ENCODE data around the gene BLTP1. TPM values are rescaled to one million over a fixed set of nuclear protein-coding genes. Genes with fewer than 3 reads are reported as not detected.

The BLTP1 gene
- total and polyA plus RNA-seq, 7 donors, result 9.9 to 47.9 (median 22.2) TPM

DNA sequence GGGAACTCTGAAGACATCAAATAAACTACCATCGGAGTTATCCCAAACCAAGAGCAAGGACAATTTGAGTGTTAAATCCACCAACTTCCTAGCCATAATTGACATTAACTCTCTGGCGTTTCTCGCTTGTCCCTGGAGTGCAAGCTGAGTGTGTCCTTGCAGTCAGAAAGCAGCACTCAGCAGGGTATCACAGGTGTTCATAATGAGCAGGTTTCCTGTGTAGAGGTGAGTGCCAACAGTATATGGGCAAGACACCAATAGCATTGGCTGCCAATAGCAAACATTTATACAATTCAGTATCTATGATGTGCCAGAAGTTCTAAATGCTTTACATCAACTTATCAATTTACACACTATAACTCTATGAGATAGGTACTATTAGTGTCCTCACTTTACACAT lies 11.2 kb downstream of the BLTP1 start:
- intact Hi-C loops (cut with DNase I), result no loop called here
- no peak for ATAC-seq
- WGBS, 3 donors, result 64 to 73% (median 70%) methylated on average over 3 of the region's 3 CpGs

DNA sequence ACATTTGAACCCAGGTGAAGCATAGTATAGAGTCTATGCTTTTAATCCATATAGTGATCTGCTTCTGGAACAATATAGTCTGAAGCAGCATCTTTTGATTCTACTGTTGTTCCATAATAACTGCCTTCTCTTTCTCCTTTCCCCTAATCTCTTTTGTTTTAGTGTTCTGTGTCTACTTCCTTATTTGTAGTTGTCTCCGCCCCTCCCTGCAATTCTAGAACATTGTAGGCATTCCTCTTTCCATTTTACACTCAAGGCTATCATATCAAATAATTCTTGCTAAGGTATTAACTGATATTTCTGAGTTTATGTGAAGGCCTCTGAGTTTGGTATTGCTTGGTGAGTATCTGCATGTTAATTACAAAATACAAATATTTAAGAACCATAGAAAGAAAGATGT lies 11.6 kb downstream of the BLTP1 start:
- Histone ChIP-seq H3K9me3 (no peaks in the 10 kb centered on the region), H3K27me3 (ENCODE audit: insufficient read depth in 3 of 3, low read length in 2 of 3) (no peaks in the 10 kb centered on the region), H3K4me3 (no peak overlapping the region), H3K27ac (no peak overlapping the region), H3K36me3 (ENCODE audit: insufficient read depth in 1 of 2, low read depth in 1 of 2) (no peaks in the 10 kb centered on the region), H3K4me1 (no peaks in the 10 kb centered on the region)
- TF ChIP-seq, protein P1, sequence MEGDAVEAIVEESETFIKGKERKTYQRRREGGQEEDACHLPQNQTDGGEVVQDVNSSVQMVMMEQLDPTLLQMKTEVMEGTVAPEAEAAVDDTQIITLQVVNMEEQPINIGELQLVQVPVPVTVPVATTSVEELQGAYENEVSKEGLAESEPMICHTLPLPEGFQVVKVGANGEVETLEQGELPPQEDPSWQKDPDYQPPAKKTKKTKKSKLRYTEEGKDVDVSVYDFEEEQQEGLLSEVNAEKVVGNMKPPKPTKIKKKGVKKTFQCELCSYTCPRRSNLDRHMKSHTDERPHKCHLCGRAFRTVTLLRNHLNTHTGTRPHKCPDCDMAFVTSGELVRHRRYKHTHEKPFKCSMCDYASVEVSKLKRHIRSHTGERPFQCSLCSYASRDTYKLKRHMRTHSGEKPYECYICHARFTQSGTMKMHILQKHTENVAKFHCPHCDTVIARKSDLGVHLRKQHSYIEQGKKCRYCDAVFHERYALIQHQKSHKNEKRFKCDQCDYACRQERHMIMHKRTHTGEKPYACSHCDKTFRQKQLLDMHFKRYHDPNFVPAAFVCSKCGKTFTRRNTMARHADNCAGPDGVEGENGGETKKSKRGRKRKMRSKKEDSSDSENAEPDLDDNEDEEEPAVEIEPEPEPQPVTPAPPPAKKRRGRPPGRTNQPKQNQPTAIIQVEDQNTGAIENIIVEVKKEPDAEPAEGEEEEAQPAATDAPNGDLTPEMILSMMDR (IDR thresholded peaks at IDR 0.05), result no peak
- DNase-seq (no peak), ATAC-seq (no peak)
- WGBS, 3 donors, result 82 to 97% (median 89%) methylated on average over 1 of the region's 1 CpG
- intact Hi-C loops (cut with DNase I), result no loop called here

More for the DNA sequence above, 11.2 kb downstream of the BLTP1 start:
- Histone ChIP-seq H3K9me3 (no peaks in the 10 kb centered on the region), H3K27me3 (ENCODE audit: insufficient read depth in 3 of 3, low read length in 2 of 3) (no peaks in the 10 kb centered on the region), H3K4me1 (no peaks in the 10 kb centered on the region), H3K27ac (no peak overlapping the region), H3K4me3 (no peak overlapping the region), H3K36me3 (ENCODE audit: insufficient read depth in 1 of 2, low read depth in 1 of 2) (no peaks in the 10 kb centered on the region)
- TF ChIP-seq, protein P1 (IDR thresholded peaks at IDR 0.05), result no peak
- DNase-seq, result no peak

DNA sequence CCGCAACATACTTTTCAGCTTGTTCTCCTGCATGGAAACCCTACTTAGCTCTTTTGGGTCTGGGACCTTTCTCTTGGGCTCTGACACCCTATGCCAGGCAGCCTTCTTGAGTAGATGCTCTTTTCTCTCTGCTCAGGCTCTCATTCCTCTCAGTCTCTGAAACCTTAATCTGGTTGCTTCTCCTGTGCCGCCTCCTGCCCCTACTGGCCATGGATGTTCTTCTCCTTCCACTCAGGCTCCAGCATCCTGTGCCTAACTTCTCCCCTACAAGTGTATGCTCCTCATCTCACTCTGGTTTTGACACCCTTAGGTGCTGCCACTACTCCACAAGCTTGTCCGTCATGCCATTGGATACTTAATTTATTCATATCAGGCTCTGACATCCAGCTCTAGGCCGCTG lies 15.2 kb downstream of the BLTP1 start:
- Histone ChIP-seq H3K4me3 (no peak overlapping the region), H3K27me3 (ENCODE audit: insufficient read depth in 3 of 3, low read length in 2 of 3) (no peaks in the 10 kb centered on the region), H3K4me1 (peaks cover 7% of the 10 kb centered on the region), H3K27ac (no peak overlapping the region), H3K36me3 (ENCODE audit: insufficient read depth in 1 of 2, low read depth in 1 of 2) (no peaks in the 10 kb centered on the region), H3K9me3 (no peaks in the 10 kb centered on the region)
- intact Hi-C loops (cut with DNase I), result no loop called here
- DNase-seq (no peak), ATAC-seq (no peak)
- 90 to 94% (median 93%) methylated on average over 4 of the region's 4 CpGs for WGBS, 3 donors
- TF ChIP-seq, protein P1 (IDR thresholded peaks at IDR 0.05), result no peak

DNA sequence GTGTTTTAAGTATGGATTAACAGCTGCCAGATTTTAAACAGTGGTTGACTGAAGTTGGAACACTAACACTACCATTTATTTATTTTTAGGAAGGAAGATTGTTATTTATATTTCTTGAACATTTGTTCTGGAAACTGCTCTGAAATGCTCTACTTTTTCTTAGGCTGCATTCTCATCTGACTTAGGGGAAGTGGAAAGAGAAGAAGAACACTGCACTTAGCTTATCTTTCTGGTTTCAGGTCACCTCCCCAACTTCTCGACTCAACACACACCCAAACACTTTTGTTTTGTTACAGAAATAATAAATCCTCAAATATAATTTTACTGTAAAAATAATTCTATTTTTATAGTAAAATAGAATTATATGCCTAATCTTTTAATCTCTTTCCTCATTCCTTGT lies 18.6 kb downstream of the BLTP1 start:
- intact Hi-C loops (cut with DNase I), result no loop called here
- Histone ChIP-seq H3K9me3 (no peaks in the 10 kb centered on the region), H3K27ac (no peak overlapping the region), H3K27me3 (ENCODE audit: insufficient read depth in 3 of 3, low read length in 2 of 3) (no peaks in the 10 kb centered on the region), H3K36me3 (ENCODE audit: insufficient read depth in 1 of 2, low read depth in 1 of 2) (peaks cover 0 to 18% of the 10 kb centered on the region in 2 donors), H3K4me1 (peaks cover 7% of the 10 kb centered on the region), H3K4me3 (no peak overlapping the region)
- TF ChIP-seq, protein P1 (IDR thresholded peaks at IDR 0.05), result no peak
- ATAC-seq, result no peak
- 38 to 55% (median 46%) methylated on average over 1 of the region's 1 CpG for WGBS, 3 donors
- DNase-seq, result no peak

DNA sequence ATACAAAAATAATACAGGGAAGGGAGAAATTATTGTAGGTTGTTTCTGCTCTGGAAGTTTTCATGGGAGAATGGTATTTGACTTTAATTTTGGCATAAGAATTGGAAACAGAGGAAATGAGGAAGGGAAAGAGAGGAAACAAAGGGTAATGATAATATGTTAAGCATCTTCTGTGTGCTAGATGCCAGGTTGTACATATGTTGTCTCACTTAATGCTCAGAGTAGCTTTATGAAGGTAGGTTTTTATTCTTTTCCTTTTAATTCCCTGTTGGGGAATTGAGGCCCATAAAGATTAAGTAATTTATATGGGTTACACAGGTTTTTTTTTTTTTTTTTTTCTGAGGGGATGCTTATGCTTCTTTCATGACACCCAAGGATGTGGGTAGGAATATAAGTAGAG lies 19.2 kb downstream of the BLTP1 start:
- intact Hi-C loops (cut with DNase I), result no loop called here
- H3K27ac ChIP-seq, result no peak overlapping the region
- DNase-seq (no peak), ATAC-seq (no peak)
- peaks cover 0 to 23% of the 10 kb centered on the region in 2 donors for H3K36me3 ChIP-seq (ENCODE audit: insufficient read depth in 1 of 2, low read depth in 1 of 2)
- no peak overlapping the region for H3K4me3 ChIP-seq
- H3K27me3 ChIP-seq (ENCODE audit: insufficient read depth in 3 of 3, low read length in 2 of 3), result no peaks in the 10 kb centered on the region
- H3K4me1 ChIP-seq, result peaks cover 7% of the 10 kb centered on the region
- H3K9me3 ChIP-seq, result no peaks in the 10 kb centered on the region
- TF ChIP-seq, protein P1 (IDR thresholded peaks at IDR 0.05), result no peak
